ENCODE data around the gene THAP10. TPM values are rescaled to one million over a fixed set of nuclear protein-coding genes. Genes with fewer than 3 reads are reported as not detected.

THAP10 gene
- total and polyA plus RNA-seq, 2 donors (not counting 1 experiment from before 2014, with no cell fraction given): 0.07 to 0.37 TPM

DNA sequence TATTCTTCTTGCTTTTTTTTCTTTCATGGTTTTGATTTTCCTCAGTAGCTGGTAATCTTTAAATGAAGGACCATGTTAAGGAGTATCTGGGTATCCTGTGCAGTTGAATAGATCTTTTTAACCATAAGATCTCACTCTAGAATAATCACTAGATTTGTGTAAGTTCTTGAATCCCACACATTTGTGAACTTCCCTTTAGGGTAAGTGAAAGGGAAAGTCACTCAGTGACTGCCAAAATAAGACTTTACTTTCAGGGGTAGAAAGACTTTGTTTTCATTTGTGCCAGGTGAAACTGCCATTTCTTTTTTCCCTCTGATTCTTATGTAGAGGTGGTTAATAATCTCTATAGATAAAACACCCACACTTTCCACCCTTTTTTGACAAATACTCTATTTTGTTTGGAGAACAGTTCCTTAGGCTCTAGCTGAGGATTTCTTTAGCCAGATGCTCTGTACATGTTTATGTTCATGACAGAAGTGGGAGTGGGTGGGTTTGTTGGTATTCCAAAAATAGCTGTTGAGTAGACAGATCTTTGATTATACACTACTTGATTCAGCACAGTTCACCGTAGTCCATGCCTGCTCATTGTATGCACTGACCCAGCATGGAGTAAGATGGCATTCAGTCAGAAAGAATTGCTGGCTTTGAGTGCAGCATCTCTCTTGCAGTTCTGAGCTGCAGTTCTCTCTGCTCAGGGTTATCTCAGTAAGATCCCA, 28.9 kb upstream of the THAP10 start:
- no peaks in the 10 kb centered on the region for H3K4me1 ChIP-seq (ENCODE audit: control insufficient read depth in 2 of 2, insufficient read depth in 2 of 2, low read length in 2 of 2)
- intact Hi-C loops (cut with micrococcal nuclease): no loop called here
- H3K4me1 Mint-ChIP-seq: no peaks in the 10 kb centered on the region
- H3K4me3 ChIP-seq (ENCODE audit: control extremely low read depth in 1 of 5, extremely low read depth in 1 of 5, insufficient read depth in 1 of 5, low read depth in 2 of 5, low read length in 4 of 5): no peak overlapping the region
- no peak for TF ChIP-seq EZH2 (IDR thresholded peaks at IDR 0.05; ENCODE audit: borderline replicate concordance, insufficient read depth, low read depth, low read length, poor library complexity, severe bottlenecking)
- TF ChIP-seq, protein P1, sequence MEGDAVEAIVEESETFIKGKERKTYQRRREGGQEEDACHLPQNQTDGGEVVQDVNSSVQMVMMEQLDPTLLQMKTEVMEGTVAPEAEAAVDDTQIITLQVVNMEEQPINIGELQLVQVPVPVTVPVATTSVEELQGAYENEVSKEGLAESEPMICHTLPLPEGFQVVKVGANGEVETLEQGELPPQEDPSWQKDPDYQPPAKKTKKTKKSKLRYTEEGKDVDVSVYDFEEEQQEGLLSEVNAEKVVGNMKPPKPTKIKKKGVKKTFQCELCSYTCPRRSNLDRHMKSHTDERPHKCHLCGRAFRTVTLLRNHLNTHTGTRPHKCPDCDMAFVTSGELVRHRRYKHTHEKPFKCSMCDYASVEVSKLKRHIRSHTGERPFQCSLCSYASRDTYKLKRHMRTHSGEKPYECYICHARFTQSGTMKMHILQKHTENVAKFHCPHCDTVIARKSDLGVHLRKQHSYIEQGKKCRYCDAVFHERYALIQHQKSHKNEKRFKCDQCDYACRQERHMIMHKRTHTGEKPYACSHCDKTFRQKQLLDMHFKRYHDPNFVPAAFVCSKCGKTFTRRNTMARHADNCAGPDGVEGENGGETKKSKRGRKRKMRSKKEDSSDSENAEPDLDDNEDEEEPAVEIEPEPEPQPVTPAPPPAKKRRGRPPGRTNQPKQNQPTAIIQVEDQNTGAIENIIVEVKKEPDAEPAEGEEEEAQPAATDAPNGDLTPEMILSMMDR (IDR thresholded peaks at IDR 0.05): no peak
- H3K79me2 ChIP-seq (ENCODE audit: control insufficient read depth, insufficient read depth, low read length): no peaks in the 10 kb centered on the region
- peaks cover 11% of the 10 kb centered on the region for H3K27me3 Mint-ChIP-seq
- DNase-seq: no peak
- H3K9ac ChIP-seq (ENCODE audit: low read length): no peak overlapping the region
- H3K9me3 Mint-ChIP-seq (ENCODE audit: insufficient read depth): peaks cover 5% of the 10 kb centered on the region
- POLR2A ChIA-PET: no interaction called here
- ATAC-seq (ENCODE audit: low read depth): no peak
- no peaks in the 10 kb centered on the region for H3K27me3 ChIP-seq (replicated peaks in 1 of 4; ENCODE audit: control extremely low read depth in 1 of 4, control insufficient read depth in 3 of 4, insufficient read depth in 4 of 4, low read length in 3 of 4)
- WGBS (ENCODE audit: insufficient coverage): no CpG with 5 or more reads among the region's 1 CpG
- H2AFZ ChIP-seq (ENCODE audit: insufficient read depth, low read depth, low read length, poor library complexity, severe bottlenecking): no peak overlapping the region
- no peaks in the 10 kb centered on the region for H3K36me3 ChIP-seq (replicated peaks in 1 of 2; ENCODE audit: control extremely low read depth in 1 of 2, control insufficient read depth in 1 of 2, extremely low read depth in 1 of 2, insufficient read depth in 2 of 2, low read length in 1 of 2)
- H4K20me1 ChIP-seq (ENCODE audit: control insufficient read depth, insufficient read depth, low read length, poor library complexity, severe bottlenecking): no peaks in the 10 kb centered on the region
- no peak overlapping the region for H3K4me3 Mint-ChIP-seq
- H3K27ac ChIP-seq (ENCODE audit: low read length in 2 of 2): no peak overlapping the region
- CTCF ChIA-PET: no interaction called here
- H3K27ac Mint-ChIP-seq: no peak overlapping the region
- peaks cover 0 to 18% (median 0%) of the 10 kb centered on the region in 3 donors for H3K9me3 ChIP-seq (ENCODE audit: control extremely low read depth in 1 of 3, control insufficient read depth in 2 of 3, insufficient read depth in 1 of 3, low read length in 2 of 3)
- H3K4me2 ChIP-seq (replicated peaks; ENCODE audit: low read depth, low read length, poor library complexity, severe bottlenecking): no peak overlapping the region

DNA sequence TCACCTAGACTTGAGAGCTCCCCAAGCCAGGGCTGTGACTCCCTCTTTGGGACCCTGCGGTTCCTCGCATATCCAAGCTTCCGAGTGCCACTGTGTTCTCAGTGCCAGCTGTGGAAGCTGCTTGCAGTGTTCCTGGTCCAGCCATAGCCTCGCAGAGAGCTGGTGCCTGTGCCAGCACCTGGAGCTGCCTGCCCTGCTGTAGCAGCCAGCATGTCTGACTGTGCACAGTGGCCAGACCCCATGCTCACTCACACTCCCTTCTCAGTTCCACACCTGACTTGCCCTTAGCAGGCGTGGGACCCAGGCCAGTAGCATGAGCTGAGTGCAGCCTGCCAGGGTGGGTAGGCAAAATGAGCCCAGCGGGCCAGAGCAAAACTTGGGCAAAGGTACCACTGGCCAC, 25.7 kb upstream of the THAP10 start:
- Histone ChIP-seq H3K9me3 (ENCODE audit: control extremely low read depth in 1 of 3, control insufficient read depth in 2 of 3, insufficient read depth in 1 of 3, low read length in 2 of 3) (peaks cover 0 to 18% (median 0%) of the 10 kb centered on the region in 3 donors), H3K79me2 (ENCODE audit: control insufficient read depth, insufficient read depth, low read length) (no peaks in the 10 kb centered on the region), H3K36me3 (replicated peaks in 1 of 2; ENCODE audit: control extremely low read depth in 1 of 2, control insufficient read depth in 1 of 2, extremely low read depth in 1 of 2, insufficient read depth in 2 of 2, low read length in 1 of 2) (no peaks in the 10 kb centered on the region), H3K27ac (ENCODE audit: low read length in 2 of 2) (no peak overlapping the region), H3K9ac (ENCODE audit: low read length) (no peak overlapping the region), H2AFZ (ENCODE audit: insufficient read depth, low read depth, low read length, poor library complexity, severe bottlenecking) (no peak overlapping the region), H3K4me1 (ENCODE audit: control insufficient read depth in 2 of 2, insufficient read depth in 2 of 2, low read length in 2 of 2) (no peaks in the 10 kb centered on the region), H3K4me2 (replicated peaks; ENCODE audit: low read depth, low read length, poor library complexity, severe bottlenecking) (no peak overlapping the region), H3K27me3 (replicated peaks in 1 of 4; ENCODE audit: control extremely low read depth in 1 of 4, control insufficient read depth in 3 of 4, insufficient read depth in 4 of 4, low read length in 3 of 4) (no peaks in the 10 kb centered on the region), H3K4me3 (ENCODE audit: control extremely low read depth in 1 of 5, extremely low read depth in 1 of 5, insufficient read depth in 1 of 5, low read depth in 2 of 5, low read length in 4 of 5) (no peak overlapping the region), H4K20me1 (ENCODE audit: control insufficient read depth, insufficient read depth, low read length, poor library complexity, severe bottlenecking) (no peaks in the 10 kb centered on the region)
- POLR2A ChIA-PET: no interaction called here
- Mint-ChIP-seq H3K9me3 (ENCODE audit: insufficient read depth) (peaks cover 5% of the 10 kb centered on the region), H3K27me3 (no peaks in the 10 kb centered on the region), H3K4me3 (no peak overlapping the region), H3K4me1 (no peaks in the 10 kb centered on the region), H3K27ac (no peak overlapping the region)
- ATAC-seq (ENCODE audit: low read depth): no peak
- TF ChIP-seq EZH2 (IDR thresholded peaks at IDR 0.05; ENCODE audit: borderline replicate concordance, insufficient read depth, low read depth, low read length, poor library complexity, severe bottlenecking): no peak
- TF ChIP-seq, protein P1 (IDR thresholded peaks at IDR 0.05): no peak
- no peak for DNase-seq
- 95% methylated on average over 6 of the region's 6 CpGs for WGBS (ENCODE audit: insufficient coverage)
- intact Hi-C loops (cut with micrococcal nuclease): no loop called here
- CTCF ChIA-PET: no interaction called here

Data from B cell (primary cell).